Endothelial cell of umbilical vein (primary cell): Measurements from ENCODE around the gene TRIM37.

Experiments used
- CTCF ChIP-seq, 2 donors: IDR thresholded peaks; 1 replicate in 1 of 2; 2 replicates in 1 of 2; pipeline ENCODE4 v1.5.1; 2011; ENCODE audit warnings: low read length in 2 of 2, mild to moderate bottlenecking in 2 of 2, moderate library complexity in 2 of 2, control low read depth in 1 of 2, inconsistent platforms in 1 of 2, low read depth in 1 of 2; ENCODE audit not compliant: insufficient read depth in 1 of 2; ENCODE audit errors: extremely low read depth in 1 of 2
- EZH2 ChIP-seq: IDR thresholded peaks from 2 replicates; pipeline ENCODE4 v1.6.1; 2012; ENCODE audit warnings: borderline replicate concordance, low read depth, mild to moderate bottlenecking, moderate library complexity, low read length, inconsistent platforms; ENCODE audit not compliant: severe bottlenecking
- FOS ChIP-seq: IDR thresholded peaks from 2 replicates; pipeline ENCODE4 v1.6.1; 2011; ENCODE audit warnings: mild to moderate bottlenecking, low read length, moderate library complexity, borderline replicate concordance; ENCODE audit not compliant: insufficient read depth
- GATA2 ChIP-seq: IDR thresholded peaks from 2 replicates; pipeline ENCODE4 v1.7.0; 2011; ENCODE audit warnings: low read depth, mild to moderate bottlenecking, moderate library complexity, mixed read lengths, low read length; ENCODE audit not compliant: insufficient read length, insufficient read depth
- JUN ChIP-seq: IDR thresholded peaks from 2 replicates; pipeline ENCODE4 v1.6.1; 2011; ENCODE audit warnings: borderline replicate concordance, low read depth; ENCODE audit not compliant: insufficient read length, insufficient read depth
- MAX ChIP-seq: IDR thresholded peaks from 2 replicates; pipeline ENCODE4 v1.6.1; 2011; ENCODE audit not compliant: insufficient read depth, insufficient read length
- POLR2A ChIP-seq: IDR thresholded peaks from 2 replicates; pipeline ENCODE4 v1.6.1; 2012; ENCODE audit warnings: low read depth, mild to moderate bottlenecking, control low read depth, low read length
- POLR2AphosphoS5 ChIP-seq: IDR thresholded peaks from 2 replicates; pipeline ENCODE4 v1.6.1; 2012; ENCODE audit warnings: low read depth, mild to moderate bottlenecking, control low read depth, low read length, moderate library complexity; ENCODE audit not compliant: insufficient read depth

- TF ChIP-seq POLR2AphosphoS5 (peak; percentile 52), CTCF (IDR thresholded peaks at IDR 0.05; ENCODE audit: extremely low read depth in 1 of 2, insufficient read depth in 1 of 2, low read depth in 1 of 2, low read length in 2 of 2) (no peak), POLR2A (no peak), JUN (peak; percentile 38), EZH2 (no peak), MAX (no peak), FOS (peak; percentile 41), GATA2 (peak; percentile 65)
Observed at GRCh38 chr17:59093702-59094231, 12.9 kb downstream of the TRIM37 start.
